HEK293T (cell line): Measurements from ENCODE around the gene NKTR.

Experiments used
- ARNT ChIP-seq: fragments of 450-650 bp; IDR thresholded peaks from 2 replicates; pipeline ENCODE4 v1.6.1; 2017; ENCODE audit warnings: mild to moderate bottlenecking
- BHLHE40 ChIP-seq: fragments of 450-650 bp; IDR thresholded peaks from 2 replicates; pipeline ENCODE4 v1.6.1; 2016; ENCODE audit warnings: mild to moderate bottlenecking, moderate library complexity, borderline replicate concordance
- CTBP1 ChIP-seq: fragments of 450-650 bp; IDR thresholded peaks from 2 replicates; pipeline ENCODE4 v1.6.1; 2016; ENCODE audit warnings: borderline replicate concordance
- ELF4 ChIP-seq: fragments of 450-650 bp; IDR thresholded peaks from 2 replicates; pipeline ENCODE4 v1.6.1; 2017; ENCODE audit warnings: antibody characterized with exemption
- FOXM1 ChIP-seq: fragments of 450-650 bp; IDR thresholded peaks from 2 replicates; pipeline ENCODE4 v1.6.1; 2017; ENCODE audit warnings: mild to moderate bottlenecking, borderline replicate concordance
- HDGF ChIP-seq: fragments of 450-650 bp; IDR thresholded peaks from 2 replicates; pipeline ENCODE4 v1.6.1; 2017; ENCODE audit warnings: antibody characterized with exemption, borderline replicate concordance
- L3MBTL2 ChIP-seq: fragments of 450-650 bp; conservative IDR thresholded peaks from 2 replicates; pipeline ENCODE4 v1.6.1; 2016; ENCODE audit warnings: mild to moderate bottlenecking
- LEF1 ChIP-seq: fragments of 450-650 bp; IDR thresholded peaks from 2 replicates; pipeline ENCODE4 v1.6.1; 2017; ENCODE audit warnings: mild to moderate bottlenecking, borderline replicate concordance
- NFRKB ChIP-seq: fragments of 450-650 bp; IDR thresholded peaks from 2 replicates; pipeline ENCODE4 v1.6.1; 2016; ENCODE audit warnings: mild to moderate bottlenecking, moderate library complexity
- PKNOX1 ChIP-seq: fragments of 450-650 bp; IDR thresholded peaks from 2 replicates; pipeline ENCODE4 v1.6.1; 2016
- SP1 ChIP-seq: fragments of 450-650 bp; IDR thresholded peaks from 2 replicates; pipeline ENCODE4 v1.6.1; 2017
- SUZ12 ChIP-seq: fragments of 450-650 bp; IDR thresholded peaks from 2 replicates; pipeline ENCODE4 v1.6.1; 2016; ENCODE audit warnings: mild to moderate bottlenecking
- TARDBP ChIP-seq: fragments of 450-650 bp; IDR thresholded peaks from 2 replicates; pipeline ENCODE4 v1.6.1; 2016
- ZNF384 ChIP-seq: fragments of 450-650 bp; IDR thresholded peaks from 2 replicates; pipeline ENCODE4 v1.6.1; 2016

DNA sequence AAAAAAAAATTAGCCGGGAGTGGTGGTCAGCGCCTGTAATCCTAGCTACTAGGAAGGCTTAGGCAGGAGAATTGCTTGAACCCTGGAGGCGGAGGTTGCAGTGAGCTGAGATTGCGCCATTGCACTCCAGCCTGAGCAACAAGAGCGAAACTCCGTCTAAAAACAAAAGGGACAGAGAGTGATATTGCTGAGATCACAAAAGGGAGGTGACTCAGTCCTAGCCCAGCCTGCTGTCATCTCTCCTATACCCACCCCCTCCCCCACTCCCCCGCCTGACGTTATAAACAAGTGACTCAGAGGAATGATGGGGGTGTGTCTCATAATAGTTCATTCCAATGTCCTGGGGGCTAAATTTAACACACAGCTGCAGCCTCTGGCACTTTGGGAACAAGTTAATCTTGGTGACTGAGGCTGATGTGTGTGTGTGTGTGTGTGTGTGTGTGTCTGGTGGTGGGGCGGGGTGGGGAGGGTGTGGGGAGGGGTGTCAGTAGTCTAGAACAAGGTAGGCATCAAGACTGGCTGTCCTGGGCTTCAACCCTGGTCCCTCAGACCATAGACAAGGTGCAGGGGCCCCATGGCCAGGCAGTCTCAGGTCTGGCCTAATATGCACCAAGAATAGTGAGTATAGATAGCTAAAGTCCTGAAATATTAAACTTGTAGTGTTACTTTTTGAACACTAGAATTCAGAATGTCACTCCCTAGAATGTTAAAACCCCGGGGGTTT is 83.6 kb downstream of the NKTR start:
- TF ChIP-seq ELF4 = no peak
- TF ChIP-seq HDGF = no peak
- no peak for TF ChIP-seq SUZ12
- TF ChIP-seq NFRKB = no peak
- TF ChIP-seq BHLHE40 = no peak
- TF ChIP-seq PKNOX1 = no peak
- TF ChIP-seq ZNF384 = no peak
- no peak for TF ChIP-seq L3MBTL2
- TF ChIP-seq TARDBP = no peak
- TF ChIP-seq FOXM1 = no peak
- TF ChIP-seq LEF1 = no peak
- TF ChIP-seq SP1 = no peak
- TF ChIP-seq CTBP1 = no peak
- TF ChIP-seq ARNT = no peak
